RPMI7951 (cell line): ENCODE results near the gene JMJD7. TPM values are rescaled to one million over a fixed set of nuclear protein-coding genes. Genes with fewer than 3 reads are reported as not detected.

Source experiments
- DNase-seq: peaks from one replicate; pipeline ENCODE4 v3.0.0-alpha.2; 2012; ENCODE audit warnings: low read depth
- total RNA-seq: library from RNA; depleted of rRNA; stranded (reverse); fragments of >200 nt; shearing (Covaris generic); gene quantifications from 2 replicates; pipeline ENCODE4 v1.2.3, GENCODE V29; 2014; rRNA removed

The JMJD7 gene
- total RNA-seq: 5.3 and 7.8 TPM in 2 replicates

DNA sequence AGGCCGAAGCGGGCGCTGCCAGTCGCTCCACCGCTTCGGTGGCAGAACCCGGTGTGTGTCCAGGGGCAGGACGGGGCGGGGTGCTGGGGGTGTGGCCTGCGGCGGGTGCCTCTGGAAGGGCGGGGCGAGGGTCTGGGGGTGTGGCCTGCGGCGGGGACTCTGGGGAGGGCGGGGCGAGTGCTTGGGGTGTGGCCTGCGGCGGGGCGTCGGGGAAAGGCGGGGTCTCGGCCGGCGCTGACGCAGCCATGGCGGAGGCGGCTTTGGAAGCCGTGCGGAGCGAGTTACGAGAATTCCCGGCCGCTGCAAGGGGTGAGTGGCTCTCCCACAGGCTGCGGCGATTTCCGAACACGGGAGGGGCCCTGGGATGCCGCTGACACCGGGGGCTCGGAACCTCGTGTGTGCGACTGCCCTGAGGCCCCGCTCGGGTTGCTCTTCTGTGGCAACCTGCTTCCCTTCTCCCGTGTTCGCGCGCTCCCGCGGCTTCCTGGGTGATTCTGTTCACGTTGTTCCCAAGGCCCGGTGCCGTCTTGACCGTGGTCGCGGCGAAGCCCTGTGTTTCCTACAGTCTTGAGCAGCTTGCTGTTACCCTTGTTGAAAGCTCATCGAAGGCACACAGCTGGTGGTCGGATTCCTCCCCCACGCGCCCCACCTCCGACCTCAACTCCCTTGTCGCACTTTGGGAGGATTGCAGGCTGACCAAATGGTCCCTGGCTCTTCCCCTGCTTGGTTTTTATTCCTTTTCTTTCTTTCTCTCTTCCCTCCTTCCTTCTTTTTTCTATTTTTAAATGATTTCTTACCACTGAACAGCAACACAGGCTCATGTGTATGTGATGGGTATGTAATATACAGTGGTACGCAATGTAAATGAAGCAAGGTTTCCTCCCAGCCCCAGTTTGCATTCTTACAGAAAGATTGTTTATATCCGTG, at the start of gene JMJD7:
Gene JMJD7, plus strand, starts transcription at position 213 of the 927 bp plus-strand sequence. Its CDS starts 33 bp downstream, at position 246.
- DNase-seq: peak; percentile 81

DNA sequence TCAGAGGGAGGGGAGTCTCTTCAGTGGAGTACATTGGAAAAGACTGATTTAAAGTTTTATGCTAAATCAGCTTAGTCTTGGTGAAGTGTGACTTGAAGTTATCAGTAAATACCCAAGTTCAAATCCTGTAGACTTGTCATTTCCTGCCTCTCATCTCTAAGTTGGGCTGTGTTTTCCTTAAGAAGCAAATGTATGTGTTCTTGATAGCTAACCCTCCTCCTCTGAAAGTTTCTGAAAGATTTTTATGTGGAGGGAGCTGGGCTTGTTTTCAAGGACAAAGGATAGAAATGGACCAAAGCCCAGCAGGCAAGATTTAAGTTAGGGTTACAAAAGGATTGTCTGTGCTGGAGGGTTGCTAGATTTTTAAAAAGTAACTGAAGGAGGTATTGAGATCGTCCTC, 49.4 kb upstream of the JMJD7 start:
- no peak for DNase-seq

- DNase-seq: no peak
These were observed 48.2 kb upstream of the JMJD7 start for GRCh38 chr15:41779662-41780157.

DNA sequence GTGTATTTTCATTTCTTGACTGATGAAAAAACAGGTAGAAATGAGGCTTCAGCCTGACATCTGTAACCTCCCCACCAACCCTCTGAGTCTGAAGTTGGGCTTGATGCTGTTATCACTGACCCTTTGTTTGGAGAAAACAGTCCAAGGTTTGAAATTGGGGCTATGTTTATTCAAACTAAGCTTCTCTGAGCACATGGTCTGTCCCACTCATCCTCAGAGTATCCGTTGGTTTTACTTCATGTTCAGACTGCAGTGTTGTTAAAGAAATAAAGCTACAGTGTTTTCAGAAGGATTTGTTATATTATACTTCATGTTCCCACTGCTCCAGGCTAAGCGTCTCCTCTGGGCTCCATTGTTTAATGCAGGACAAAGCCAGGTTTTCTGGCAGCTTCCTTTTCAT, 47.6 kb upstream of the JMJD7 start:
- no peak for DNase-seq

DNA sequence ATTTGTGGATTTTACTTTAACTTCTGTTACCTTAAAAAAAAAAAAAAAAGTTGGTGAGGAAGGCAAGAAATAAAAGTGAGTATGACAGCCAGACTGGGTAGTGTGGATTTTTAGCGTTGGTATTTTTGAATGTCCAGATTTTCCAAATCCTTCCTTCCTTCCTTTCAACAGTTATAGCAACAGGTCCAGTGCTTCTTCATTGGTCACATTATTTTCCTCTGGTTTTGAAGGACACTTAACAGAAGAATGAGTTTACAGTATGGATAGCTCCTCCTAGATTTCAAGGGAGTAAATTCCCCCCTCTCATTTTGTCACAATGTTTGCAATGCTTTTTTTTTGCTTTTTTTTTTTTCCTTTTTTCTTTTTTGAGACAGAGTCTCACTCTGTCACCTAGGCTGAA, 47.2 kb upstream of the JMJD7 start:
- DNase-seq: no peak

DNA sequence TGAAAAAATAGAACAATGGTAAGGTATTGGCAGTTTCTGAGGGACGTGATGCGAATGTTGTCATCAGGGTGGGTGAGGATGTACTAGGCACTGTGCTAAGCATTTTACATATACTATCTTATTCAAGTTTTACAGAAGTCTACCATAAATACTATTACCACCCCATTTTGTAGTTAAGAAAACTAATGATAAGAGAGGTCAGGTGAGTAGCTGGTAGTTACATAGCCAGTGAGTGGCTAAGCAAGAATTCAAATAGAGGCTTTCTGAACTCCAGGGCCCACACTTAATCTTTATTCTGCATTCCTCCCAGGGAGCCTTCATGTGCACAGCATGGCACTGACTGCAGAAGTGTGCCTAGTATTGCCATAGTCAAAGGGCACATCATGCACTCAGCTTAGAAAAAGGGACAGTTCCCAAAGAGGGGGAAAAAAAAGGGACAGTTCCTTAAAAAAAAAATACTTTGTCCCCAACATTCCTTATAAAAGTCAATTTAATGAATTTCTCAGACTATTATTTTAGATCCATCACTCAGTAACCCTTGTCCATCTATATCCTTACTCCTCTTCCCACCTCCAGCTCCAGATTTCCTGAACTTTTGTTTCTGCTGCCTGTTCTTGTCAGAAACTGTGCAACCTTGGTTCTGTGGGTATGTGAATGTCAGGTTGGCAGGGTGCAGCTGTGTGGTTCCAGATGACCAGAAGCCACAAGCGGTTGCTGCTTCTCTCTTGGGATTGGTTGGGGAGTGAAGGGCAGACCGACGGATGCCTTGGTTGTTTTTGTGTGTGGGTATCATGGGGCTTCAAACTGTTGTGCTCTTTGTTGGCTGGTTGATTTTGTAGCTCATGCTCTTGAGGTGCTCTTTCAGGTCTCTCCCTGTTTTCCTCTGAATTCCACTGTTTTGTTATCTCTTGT, 45.3 kb upstream of the JMJD7 start:
- DNase-seq: no peak

DNA sequence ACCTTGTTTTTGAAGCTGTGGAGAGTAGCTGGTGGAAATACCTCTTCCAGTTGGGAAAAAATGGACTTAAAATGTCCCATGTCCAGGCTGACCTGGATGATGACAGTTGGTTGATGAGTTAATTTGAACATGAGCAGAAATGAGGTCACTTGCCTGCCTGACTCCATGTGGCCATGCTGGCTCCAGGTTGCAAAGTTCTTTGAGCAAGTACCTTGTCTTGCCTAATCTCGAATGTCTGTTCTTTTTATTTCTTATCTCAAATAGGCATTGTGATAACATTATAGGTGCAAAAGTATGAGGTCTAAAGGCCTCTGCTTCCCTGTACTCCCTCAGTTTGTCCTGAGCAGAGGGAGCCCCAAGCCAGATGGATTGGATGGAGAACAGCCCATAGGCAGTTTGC, 44.6 kb upstream of the JMJD7 start:
- DNase-seq: no peak

DNA sequence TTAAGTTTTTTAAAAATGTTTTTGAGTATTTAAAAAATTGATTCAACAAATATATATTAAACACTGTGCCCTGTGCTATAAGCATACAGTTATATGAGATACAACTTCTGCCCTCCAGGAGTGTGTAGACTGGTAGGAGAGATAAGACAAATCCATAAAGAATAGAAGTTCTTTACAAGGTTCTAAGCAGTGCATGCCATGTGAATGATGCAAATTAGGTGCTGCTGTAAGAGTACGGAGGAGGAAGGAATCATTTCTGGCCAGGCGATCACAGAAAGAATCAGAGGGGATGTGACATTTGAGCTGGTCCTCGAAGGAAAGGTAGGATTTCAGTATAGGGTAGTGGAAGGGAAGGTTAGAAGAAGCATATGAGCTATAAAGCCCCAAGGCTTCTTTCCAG, 39.6 kb upstream of the JMJD7 start:
- DNase-seq: no peak

- no peak for DNase-seq
These were observed 38.7 kb upstream of the JMJD7 start for GRCh38 chr15:41789236-41789635.

DNA sequence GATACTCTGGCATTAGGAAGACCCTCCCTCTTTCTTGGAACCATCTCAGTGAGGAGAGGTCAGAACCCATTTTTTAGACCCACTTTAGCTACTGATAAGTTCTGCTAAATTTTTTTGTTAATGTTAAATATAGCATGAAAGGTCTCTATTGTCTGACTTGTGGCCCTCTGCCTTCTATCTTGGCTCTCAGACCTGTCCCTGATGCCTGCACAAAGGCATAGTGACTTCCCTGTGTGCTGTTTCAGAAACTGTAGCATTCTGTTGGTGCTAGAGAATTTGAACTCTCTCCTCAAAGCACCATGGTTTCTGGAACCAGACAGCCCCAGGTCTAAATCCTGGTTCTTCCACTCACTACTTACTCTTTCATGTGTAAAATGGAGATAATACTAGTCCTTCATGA, 38.2 kb upstream of the JMJD7 start:
- no peak for DNase-seq

- DNase-seq: no peak
These were observed 37.7 kb upstream of the JMJD7 start for GRCh38 chr15:41790169-41790568.

DNA sequence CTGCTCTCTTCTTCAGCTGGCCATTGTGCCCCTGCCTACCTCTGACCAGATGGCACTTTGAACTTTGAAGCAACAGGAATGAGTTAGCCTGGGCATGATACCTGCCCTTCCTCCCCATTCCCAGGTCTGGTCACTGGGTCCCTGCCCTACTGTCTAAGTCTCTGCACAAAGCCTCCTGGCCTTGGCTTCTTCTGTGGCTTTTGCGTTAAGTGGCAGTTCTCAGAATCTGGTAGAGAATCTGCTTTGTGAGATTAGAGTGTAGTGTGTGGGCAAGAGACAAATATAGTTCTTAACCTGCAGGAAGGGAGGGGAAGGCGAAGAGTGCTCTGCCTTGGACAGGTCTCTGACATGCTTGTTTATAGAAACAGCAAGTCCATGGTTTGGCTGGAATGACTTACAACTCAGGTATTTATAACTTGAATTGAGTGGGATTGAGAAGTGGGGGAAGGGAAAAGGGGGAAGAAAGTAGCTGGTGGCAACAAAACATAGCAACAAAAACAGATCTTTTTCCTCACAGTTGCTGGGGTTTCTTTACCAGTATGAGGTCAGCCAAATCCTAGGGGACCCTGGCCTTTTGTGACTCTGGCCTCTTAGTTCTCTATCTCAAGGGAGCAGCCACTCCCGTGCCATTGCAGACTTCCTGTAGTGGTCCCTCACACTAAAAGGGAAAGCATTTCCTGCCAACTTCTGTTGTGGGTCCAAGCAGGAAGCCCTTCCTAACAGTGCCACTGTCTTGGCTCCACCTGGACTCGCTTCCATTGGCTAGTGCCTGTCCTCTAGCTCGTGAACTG, 36.9 kb upstream of the JMJD7 start:
- DNase-seq: peak; percentile 73

GRCh38 chr15:41791547-41791937, 36.4 kb upstream of the JMJD7 start:
- DNase-seq: no peak

GRCh38 chr15:41792000-41792637, 35.8 kb upstream of the JMJD7 start:
- DNase-seq: no peak

DNA sequence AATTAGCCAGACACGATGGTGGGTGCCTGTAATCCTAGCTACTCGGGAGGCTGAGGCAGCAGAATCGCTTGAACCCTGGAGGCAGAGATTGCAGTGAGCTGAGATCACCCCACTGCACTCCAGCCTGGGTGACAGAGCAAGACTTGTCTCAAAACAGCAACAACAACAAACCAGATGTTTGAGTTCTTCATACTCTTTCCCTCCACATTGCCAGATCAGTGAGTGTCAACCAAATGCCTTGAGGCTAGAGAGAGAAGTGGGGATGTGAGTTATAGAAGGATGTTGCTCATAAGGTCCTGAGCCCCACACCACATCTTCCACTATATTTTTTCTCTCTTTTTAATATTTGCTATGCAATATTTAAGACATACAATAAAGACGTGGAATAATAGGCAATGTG, 33.8 kb upstream of the JMJD7 start:
- peak; percentile 93 for DNase-seq

GRCh38 chr15:41795996-41796856, 31.7 kb upstream of the JMJD7 start:
- DNase-seq: peak; percentile 82

DNA sequence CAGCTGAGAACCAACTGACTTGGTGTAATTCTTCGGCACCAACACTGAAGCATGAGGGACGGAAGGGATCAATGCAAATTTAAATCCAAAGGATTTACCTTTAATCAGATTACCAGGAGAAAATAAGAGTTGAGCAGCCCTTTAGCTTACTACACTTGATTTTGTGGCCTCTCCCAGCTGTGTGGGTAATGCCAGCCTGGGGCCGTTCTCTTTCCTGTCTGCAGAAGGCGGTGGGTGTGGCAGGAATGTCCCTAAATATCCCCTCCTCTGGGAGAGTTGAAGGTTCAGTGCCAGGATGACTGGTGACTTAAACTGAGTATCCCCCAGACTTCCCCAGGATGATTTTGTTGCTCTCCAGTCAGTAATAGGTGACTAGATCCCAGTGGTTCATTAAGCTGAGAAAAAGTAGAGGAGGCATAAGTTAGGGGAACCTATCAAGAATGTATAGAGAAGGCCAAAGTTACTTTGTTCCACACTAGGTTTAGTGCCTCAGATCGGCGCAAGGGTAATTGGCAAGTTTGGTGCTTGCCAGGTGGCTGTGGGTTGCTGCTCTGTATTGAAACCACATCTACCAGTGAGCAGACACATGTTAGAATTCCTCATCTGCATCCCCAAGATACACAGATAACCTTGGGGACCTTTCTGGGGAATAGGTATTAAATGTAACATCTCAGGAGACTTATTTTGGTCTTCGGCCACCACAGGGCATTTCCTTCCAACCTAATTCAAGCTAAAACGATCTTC, 30.5 kb upstream of the JMJD7 start:
- no peak for DNase-seq

GRCh38 chr15:41798607-41799487, 29.0 kb upstream of the JMJD7 start:
- no peak for DNase-seq

DNA sequence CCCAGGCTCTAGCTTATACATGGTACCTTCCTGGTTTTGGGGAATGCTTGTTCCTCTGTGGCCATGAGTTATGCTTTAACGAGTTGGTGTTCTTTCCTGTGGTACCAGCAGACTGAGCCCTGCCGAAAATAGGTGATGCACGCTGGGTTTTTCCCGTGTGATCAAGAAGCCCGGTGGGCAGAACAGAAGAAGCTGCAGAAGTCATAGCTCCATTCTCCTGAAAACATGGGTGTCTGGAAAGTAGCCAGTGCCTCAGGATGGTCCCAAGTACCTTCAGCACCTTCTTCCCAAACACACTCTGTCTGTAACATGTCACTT, 28.4 kb upstream of the JMJD7 start:
- DNase-seq: no peak
